SKM-1 (cell line): Measurements from ENCODE around the gene C5orf63.
"Not testable (repeated sequence)": the region's sequence is repeated elsewhere in the genome, so short reads cannot be mapped to it uniquely, and the experiment has no call there.

Experiments used
- DNase-seq: peaks from one replicate; lab custom pipeline; 2025; ENCODE audit not compliant: unreplicated experiment; lab: John Stamatoyannopoulos, UW

The C5orf63 gene

DNA sequence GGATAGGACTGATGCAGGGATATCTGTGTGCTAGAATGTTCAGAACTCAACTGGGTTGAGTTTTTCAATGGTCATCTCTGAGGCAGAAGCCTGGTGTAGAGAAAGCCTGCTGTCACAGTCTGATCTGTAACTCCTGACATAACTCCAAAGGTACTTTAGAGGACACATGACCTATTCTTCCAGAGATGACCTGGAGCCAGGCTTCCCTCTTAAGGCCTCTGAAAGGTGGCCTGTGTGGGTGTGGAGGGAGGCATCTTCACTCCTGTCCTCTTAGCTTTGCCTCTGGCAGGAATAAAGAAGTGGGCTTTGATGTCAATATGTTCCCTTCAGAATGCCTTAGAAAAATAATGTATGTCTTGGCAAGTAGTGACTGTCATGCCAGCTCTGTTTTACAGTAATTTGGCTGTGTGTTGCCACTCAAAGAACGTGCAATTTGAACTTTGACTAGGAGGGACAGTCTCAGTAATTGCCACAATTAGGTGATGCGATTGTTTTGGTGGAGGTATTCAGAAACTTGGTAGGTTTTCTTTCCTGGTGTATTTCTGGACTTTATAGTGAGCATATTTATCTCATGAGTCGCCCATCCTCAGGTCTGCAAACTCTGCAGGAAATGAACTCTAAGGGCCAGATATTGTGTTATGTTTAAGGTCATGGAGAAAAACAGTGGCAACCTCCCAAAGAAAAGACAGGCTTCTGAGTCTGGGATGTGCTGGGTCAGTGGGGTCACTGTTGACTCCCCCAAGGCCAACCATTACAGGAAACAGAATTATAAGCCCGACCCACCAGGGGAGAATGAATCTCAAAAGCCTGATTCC, 3.2 kb upstream of the C5orf63 start:
- DNase-seq = no peak

DNA sequence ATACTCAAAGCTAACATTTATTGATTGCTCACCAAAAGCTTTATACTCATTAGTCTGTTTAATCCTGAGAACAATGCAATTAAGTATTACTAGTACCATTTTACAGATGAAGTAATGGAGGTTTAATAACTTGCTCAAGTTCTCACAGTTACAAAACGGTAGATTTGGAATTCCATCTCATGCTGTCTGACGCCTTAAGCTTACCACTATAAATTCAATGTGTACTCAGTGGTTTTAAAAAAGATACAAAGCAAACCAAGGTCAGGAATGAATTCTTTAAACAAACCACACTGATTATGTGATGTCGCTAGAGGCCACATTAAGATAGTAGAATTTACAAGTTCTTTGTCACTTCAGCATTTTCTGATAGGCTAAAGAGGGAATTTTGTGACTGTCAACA, 1.2 kb upstream of the C5orf63 start:
- no peak for DNase-seq

DNA sequence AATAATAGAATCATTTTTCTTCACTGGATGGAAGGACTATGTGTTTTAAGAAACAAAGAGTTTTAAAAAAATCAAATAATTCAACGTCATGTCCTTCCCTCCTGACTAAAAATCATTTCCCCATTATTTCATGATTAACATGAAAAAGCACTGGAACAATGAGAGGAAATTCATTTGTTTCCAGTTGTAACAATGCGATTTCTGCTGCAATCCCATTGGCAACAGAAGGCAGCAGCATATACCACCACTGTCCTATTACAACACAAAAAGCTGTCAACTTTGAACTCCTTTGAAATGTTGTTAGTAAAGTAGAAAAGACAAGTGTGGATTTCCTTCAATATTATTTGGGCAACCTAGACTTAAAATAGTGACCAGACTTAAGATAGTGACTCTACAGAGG, 3.1 kb downstream of the C5orf63 start:
- no peak for DNase-seq

DNA sequence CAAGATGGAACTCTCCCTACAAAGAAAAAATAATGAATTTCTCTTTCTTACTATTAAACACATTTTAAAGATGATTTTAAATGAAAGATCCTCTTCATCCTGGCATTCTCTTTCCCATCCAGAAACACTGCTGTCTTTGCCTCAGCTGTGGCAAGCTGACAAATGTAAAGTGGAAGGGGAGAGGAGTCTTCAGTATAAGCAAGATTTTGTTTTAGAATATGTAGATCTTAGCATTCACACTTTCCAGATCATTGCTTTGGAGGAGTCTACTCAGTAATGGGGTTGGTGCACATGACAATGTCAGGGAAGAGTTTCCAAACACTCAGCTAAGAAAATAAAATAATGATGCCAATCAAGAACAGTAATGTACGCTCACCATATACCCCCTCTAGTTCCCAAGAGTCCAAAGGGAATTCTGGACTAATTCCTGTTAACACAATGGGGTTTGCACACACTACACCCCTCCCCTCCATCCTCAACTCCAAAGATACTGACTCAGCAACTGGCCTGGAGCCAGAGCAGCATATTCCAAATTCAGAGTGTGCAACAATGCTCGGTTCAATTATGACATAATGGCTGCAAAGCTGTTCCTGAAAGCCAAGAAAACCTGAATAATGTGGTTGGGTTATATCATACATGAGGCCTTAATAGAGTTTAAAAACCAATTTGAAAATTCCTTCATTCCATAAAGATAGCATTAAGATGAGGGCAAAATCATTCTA, 4.6 kb downstream of the C5orf63 start:
- DNase-seq = no peak

DNA sequence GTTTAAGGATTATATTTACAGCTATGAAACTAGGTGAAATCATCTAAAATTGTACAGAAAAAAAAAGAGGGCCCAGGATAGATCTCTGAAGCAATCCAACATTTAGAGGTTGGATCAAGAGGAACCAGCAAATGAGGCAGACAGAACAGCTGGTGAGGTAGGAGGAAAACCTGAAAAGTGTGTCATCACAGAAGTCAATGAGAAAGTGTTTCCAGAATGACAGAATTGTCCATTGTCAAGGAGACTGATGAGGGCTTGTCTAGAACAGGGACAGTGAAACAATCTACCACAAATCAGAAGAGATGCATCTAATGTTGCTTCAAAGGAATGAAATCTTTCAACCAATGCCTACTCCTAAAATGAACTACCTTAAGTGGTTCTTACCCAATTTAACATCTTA, 6.6 kb downstream of the C5orf63 start:
- DNase-seq = no peak

DNA sequence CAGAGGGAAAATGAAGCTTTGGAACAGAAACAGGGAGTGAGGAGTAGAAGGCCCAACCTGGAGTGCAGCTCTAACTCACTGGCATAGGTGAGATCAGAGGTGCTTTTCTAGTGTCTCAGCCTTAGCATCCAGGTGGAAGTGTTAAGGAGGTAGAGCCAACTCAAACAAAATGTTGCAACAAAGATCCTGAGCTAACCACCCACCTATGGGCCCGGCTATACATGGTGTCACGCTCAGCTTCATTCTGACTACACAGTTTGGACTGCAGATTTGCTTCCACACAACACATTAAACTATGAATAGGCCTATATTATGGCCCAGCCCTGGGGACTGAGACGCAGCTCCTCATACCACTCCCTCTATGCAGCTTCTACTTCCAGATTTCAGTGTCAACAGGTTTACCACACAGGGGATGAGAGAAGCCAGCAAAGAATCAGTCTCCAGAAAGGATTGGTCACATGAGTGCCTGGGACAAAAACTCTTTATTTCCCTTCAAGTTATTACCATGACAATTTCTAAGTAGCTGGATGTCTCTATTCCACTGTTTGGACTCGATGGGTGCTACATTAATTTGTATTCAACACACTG, 9.0 kb downstream of the C5orf63 start:
- DNase-seq = no peak

DNA sequence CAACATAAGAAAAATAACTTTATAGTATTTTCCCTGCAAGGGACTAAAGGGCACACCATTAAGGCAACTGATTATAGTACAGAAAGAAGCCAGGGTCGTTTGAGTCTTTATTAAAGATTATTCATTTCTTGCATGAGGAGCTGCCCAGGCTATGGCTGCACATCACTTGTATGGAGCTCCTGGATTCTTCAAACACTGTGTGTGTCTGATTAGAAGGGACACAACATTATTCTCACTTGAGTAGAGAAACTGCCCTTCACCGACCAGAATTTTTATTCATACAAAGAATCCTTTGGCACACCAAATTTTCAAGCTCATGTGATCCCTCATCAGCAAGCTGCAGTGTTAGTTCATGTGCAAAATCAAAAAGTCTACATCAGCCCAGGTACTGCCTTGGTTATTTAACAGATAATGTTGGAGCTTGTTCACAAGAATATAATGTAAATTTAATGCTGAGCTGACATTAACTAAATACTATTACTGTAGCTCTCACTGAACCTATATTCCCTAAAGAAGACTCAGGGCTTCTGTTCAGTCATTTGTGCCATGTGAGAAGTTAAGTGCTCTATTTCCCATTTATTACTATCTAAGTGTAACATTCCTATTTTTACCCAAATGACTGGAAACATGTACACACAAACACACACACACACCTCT, 9.9 kb downstream of the C5orf63 start:
- no peak for DNase-seq

DNA sequence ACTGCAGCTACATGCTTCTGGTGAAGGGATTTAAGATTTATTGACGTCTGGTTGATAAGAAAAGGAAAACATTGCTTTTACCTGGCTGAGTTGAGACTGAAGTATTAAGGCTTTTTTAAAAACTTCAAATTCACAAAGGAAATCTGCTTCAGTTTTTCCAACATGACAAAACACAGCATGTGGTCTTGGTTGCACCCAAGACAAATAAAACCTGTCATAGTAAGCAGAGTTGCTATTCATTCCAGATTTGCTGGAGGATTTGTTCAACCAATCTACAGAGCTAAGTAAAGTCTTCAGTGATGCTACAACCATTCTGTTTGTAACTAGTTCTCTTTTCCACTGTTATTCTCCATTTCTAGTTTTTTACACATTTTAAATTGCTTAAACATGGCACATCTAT, 11.3 kb downstream of the C5orf63 start:
- no peak for DNase-seq

DNA sequence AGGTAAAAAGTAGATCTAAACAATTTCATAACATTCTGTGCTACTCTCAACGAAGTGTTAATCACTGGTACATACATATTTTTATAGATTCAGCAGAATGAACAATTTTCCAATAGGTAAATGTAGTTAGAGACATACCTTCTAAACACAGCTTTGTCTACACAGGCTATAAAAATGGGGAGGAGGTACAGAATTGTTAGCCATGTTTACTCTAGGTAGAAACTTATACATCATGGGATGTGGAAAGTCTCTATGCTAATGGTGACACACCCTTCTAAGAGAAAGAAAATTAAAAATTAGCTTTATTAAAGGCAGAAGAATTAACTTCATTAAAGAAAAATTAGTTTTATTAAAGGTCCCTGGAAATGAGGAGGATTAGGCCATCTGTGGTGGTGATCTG, 11.8 kb downstream of the C5orf63 start:
- no peak for DNase-seq

DNA sequence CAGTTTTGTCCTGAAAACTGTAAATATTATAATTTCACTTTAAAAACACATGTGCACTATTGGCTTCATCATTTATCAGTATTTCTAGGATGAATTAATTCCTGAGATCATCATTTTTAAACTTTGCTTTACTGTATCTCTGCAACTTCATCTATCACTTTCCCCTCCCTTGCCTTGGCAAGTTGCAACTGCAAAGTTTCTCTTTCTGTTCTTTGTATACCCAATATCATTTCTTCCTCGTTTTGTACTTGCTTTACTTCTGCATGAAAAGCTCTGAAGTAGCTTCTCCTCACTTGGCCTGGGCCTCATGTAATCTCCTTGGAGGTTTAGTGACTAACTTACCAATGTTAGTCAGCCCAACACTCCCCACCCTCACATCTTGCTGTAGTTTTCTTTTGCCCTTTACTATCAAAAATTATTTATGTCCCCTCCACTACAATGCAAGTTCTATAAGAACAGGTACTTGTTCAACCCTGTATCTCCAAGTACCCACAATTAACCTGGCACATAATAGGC, 12.8 kb downstream of the C5orf63 start:
- DNase-seq = no peak

DNA sequence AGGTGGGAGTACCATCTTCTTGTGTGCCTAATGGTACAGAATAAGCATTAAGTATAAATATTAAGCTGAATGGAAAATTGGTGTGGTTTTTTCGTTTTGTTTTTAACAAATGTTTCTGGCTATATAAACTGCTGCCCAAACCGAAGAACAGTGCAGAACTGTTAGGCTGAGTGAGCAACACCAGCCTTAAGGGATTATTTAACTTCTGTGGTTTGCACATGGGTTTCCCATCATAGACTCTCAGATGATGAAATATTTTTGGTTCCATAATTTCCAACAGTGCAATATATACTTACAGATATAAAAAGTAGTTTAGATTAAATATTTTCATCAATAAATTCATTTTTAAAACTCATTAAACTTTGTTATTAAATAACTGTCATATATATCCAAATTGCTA, 16.4 kb downstream of the C5orf63 start:
- DNase-seq = no peak

DNA sequence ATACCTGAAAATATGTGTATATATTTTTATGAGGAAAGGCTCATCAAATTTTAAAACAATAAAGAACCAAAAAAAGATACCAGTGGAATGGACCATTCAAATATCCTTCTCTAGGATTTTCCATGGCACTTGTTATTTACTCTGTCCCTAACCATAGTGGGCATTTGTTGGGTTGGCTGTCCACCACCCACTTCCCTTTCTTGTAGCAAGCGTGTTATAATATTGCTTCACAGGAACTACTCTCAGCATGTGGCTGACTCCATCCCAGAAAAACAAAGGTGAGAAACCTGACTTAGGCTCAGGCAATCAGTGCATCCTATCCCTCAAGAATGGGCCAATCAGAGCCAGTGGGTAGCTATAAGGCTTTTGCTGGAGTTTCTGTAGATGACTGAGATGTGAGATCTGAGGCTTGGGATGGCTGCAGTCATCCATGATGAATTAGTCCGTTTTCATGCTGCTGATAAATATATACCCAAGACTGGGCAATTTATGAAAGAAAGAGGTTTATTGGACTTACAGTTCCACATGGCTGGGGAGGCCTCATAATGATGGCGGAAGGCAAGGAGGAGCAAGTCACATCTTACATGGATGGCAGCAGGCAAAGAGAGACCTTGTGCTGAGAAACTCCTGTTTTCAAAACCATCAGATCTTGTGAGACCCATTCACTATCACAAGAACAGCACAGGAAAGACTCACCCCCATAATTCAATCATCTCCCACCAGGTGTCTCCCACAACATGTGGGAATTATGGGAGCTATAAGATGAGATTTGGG, 17.2 kb downstream of the C5orf63 start:
- no peak for DNase-seq

DNA sequence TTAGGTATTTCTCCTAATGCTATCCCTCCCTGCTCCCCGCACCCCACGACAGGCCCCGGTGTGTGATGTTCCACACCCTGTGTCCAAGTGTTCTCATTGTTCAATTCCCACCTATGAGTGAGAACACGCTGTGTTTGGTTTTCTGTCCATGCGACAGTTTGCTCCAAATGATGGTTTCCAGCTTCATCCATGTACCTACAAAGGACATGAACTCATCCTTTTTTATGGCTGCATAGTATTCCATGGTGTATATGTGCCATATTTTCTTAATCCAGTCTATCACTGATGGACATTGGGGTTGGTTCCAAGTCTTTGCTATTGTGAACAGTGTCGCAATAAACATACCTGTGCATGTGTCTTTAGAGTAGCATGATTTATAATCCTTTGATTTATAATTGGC, 19.8 kb downstream of the C5orf63 start:
- not testable (repeated sequence) for DNase-seq

DNA sequence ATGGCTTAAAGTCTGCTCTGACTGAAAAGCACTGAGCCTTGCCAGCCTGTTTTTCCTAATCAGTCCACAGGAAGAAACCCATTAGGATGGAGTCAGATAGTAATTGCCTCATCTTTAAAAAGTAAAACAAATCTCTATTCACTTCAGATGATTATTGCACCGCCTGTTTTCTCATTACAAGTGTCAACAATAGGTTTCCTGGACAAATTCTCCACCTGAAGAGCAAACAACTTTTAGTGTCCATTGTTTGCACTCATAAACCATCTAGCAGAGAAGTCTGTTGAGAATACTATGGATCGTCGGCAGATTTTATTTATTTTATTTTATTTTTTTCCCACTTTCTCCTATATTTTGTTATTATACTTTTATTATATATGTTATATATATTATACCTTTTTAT, 20.3 kb downstream of the C5orf63 start:
- DNase-seq = no peak

DNA sequence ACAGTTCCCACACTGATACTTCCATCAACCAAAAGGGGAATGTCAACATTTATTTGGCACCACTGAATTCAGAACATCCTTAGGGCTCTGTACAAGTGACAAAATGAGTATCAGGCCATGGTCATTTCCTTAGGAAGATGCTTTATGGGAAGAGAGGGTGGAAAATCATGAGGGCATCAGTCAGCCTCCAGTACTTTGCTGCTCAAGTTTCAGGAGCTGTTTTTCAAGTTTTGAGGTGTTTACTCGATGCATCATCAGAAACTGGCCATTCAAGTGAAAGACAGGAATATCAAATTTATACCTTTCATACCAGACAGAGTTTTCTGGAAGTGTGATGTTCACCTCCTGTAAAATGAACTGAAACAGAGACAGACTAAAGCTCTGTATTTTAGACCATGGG, 21.7 kb downstream of the C5orf63 start:
- DNase-seq = no peak

DNA sequence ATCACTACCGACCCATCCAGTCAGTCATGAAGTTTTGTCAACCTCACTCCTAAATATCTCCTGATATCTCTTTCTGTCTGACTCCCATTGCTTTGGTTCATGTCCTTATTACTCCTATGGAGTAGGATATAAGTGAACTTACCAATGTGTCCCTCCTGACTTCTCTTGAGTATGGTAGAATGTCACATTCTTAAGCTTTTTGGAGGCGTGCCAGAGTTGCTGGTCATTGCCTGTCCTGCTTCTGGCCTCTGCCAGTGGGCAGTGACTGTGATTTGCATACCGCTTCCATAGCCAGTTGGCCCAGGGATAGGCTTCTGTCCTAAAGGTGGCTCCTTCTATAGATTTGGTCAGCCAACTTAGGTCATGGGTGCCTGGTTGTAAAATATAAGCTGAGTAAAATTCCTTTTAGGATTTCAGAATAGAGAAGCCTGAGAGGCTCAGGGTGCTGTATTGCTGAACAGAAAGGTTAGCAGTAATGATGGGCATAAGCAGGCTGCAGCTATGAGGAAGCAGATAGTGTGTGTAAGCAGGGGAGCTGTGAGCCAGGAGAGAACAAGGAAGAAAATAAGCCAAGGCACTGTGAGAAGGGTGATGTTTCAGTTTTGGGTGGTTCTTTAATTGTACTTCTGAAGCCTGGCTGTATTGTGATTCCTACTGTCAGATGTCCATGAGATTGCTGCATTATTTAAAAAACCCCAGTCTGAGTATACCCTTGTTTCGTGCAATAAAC, 26.8 kb downstream of the C5orf63 start:
- no peak for DNase-seq

DNA sequence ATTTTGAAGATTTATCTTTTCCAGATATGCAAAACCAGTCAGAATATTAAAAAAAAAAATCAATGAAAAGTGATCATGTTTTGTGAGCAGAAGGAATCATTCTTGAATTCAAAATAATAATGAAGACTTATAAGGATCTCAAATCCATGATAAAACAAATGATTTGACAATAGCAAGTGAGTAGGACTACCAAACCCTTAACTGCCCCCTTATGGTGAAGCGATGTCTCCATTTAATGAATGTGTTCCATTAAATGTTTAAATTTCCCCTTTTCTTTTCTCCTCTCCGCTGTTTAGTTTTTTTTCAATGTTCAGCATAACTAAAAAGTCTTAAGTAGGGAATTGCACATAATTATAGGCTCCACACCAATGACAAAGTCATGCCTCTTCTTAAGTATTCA, 30.7 kb downstream of the C5orf63 start:
- no peak for DNase-seq

DNA sequence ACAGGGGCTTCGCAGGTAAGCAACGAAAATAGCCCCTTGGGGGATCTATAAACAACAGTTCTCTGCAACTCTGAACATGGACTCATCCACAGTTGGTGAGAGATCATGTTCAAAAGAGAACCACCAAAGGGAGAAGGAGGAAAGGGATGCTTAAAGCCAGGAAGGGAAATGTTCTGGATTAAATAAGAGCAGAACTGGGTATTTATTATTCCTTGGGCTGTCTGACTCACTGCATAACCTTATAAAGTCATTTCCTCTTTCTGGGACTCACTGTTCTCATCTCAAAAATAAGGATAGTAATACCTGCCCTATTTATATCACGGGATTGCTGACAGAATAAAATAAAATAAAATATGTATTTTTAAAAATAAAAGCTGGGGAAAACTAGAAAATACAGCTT, 31.7 kb downstream of the C5orf63 start:
- DNase-seq = no peak

DNA sequence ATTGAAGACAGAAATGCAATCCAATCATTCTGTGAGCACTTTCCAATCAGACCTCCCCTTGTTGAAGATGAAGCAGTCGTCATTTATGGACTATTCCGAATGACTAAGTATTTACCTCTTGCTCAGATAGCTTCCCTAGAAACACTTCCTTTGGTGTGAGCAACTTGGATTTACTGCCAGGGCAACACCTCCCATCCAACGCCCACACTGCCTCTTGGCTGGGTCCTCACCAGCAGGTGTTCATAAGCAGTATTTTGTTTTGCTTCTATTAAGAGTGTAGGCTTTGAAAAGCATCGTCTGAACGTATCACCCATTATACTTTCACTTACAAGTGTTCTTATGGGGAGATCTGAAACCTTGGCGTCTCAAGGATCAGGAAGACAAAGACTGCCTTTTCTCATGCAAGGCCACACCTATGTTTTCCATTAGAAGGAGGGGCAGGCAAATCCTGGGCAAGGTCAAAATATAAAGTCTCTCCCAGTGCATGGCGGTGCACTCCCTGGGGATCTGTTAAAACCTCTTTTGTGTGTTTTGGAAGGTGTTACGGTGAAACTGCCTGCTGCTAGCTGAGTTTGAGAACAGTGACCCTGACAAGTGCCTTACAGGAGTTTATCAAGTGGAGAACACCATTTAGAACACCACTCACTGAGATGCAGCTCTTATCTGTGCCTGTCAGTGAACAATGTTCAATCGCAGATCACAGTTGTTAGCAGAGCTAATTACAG, 32.3 kb downstream of the C5orf63 start:
- DNase-seq = no peak
